Measurements from ENCODE around the gene ACY1.

The ACY1 gene

DNA sequence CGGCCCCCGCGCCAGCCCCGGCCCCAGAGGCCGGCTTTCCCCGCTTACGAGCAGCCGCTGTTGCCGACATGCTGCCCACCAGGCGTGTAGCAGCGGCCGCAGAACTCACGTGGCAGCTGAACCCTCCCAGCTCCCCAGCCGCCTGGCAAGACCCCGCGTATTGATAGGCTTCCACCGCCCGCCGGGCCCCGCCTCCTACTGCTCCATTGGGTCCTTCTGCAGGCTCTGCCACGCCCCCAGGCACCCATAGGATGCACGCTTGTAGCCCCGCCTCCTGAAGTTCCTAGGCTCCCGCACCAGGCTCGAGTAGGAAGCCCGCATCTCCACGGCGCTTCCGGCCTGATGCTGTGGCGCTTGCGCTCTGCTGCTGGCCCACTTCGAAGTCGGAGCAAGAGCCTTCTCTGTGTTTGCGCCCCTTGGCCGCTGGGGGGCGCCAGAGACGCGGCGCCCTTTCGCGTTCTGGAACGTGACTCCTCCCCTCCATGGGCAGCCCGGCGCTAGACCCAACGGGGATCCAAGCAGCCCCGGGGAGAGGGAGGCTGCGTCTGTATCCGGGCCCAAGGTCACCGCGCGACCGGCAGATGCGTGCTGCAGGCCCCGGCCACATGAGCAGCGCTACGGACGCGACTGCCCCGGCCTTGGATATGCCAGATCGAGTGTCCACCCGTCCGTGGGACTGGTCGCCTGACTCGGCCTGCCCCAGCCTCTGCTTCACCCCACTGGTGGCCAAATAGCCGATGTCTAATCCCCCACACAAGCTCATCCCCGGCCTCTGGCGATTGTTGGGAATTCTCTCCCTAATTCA, 41.3 kb upstream of the ACY1 start, which contains the start of the genes PARP3 and RRP9:
PARP3 (plus strand) TSS at position 566 of the 805 bp plus-strand sequence. CDS start 993 bp downstream, outside the sequence.
RRP9 (minus strand) TSS at position 107 of the 805 bp plus-strand sequence; CDS start at position 70, 37 bp downstream.
- Histone ChIP-seq H3K27ac (ENCODE audit: low read length) (peak within 1 kb of the TSS; percentile 93), H3K27me3 (ENCODE audit: insufficient read depth, low read length, poor library complexity) (no peaks in the 10 kb centered on the region), H3K9me3 (ENCODE audit: insufficient read depth, low read length, severe bottlenecking) (no peaks in the 10 kb centered on the region), H3K79me2 (ENCODE audit: insufficient read depth, low read length) (peaks cover 33% of the 10 kb centered on the region), H3K4me1 (ENCODE audit: insufficient read depth, low read length) (peaks cover 41% of the 10 kb centered on the region), H3K9ac (ENCODE audit: low read depth, low read length) (peak within 1 kb of the TSS; percentile 95), H3K4me2 (ENCODE audit: insufficient read depth, low read length) (peak within 1 kb of the TSS; percentile 97), H2AFZ (ENCODE audit: low read depth, low read length) (peak within 1 kb of the TSS; percentile 98), H3K36me3 (ENCODE audit: insufficient read depth, low read length) (peaks cover 25% of the 10 kb centered on the region), H4K20me1 (ENCODE audit: insufficient read depth, low read length) (peaks cover 13% of the 10 kb centered on the region), H3K4me3 (ENCODE audit: low read depth in 1 of 2, low read length in 2 of 2) (peak within 1 kb of the TSS; percentile 82 to 84)
- no peak for TF ChIP-seq EZH2 (IDR thresholded peaks at IDR 0.05; ENCODE audit: borderline replicate concordance, low read depth, low read length, severe bottlenecking)
- TF ChIP-seq, protein P1, sequence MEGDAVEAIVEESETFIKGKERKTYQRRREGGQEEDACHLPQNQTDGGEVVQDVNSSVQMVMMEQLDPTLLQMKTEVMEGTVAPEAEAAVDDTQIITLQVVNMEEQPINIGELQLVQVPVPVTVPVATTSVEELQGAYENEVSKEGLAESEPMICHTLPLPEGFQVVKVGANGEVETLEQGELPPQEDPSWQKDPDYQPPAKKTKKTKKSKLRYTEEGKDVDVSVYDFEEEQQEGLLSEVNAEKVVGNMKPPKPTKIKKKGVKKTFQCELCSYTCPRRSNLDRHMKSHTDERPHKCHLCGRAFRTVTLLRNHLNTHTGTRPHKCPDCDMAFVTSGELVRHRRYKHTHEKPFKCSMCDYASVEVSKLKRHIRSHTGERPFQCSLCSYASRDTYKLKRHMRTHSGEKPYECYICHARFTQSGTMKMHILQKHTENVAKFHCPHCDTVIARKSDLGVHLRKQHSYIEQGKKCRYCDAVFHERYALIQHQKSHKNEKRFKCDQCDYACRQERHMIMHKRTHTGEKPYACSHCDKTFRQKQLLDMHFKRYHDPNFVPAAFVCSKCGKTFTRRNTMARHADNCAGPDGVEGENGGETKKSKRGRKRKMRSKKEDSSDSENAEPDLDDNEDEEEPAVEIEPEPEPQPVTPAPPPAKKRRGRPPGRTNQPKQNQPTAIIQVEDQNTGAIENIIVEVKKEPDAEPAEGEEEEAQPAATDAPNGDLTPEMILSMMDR (IDR thresholded peaks at IDR 0.05; ENCODE audit: borderline replicate concordance, extremely low read depth, low read length, poor library complexity, severe bottlenecking): peak; percentile 99
- peak; percentile 100 for DNase-seq
- peak; percentile 92 for ATAC-seq (ENCODE audit: insufficient read depth, low read depth)

DNA sequence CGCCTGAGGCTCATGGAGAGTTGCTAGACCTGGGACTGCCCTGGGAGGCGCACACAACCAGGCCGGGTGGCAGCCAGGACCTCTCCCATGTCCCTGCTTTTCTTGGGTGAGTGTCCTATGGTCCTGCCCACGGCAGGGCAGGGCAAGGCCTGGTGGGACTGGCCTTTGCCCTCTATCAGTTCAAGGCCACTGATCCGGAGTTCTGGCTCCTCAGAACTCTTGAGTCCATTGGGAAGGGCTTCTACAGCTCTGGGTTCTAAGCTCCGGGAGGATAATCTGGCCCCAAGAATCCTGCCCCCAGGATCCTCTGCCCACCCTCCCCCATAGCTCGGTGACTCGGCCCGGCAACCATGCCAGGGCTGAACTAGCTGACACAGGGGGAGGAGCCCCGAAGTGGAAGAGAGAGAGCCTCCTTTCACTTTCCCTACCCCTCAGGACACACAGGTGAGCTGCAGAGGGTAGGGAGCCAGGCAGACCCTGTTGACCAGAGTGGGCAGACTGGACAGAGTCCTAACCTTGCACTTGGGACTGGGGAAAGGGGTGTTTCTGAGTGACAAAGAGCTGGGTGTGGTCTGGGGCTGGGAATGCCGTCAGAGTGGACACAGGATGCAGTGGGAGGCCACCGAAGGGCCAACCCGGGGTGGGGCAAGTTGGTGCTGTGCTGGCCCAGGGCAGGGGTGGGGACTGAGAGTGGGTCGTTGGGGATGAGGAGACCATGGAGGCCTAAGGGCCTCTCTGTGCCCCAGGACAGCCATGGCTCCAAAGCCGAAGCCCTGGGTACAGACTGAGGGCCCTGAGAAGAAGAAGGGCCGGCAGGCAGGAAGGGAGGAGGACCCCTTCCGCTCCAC, 40.5 kb upstream of the ACY1 start:
- peak; percentile 63 for DNase-seq
- H3K27me3 ChIP-seq (ENCODE audit: insufficient read depth, low read length, poor library complexity): no peaks in the 10 kb centered on the region
- peak overlapping the region; percentile 98 for H2AFZ ChIP-seq (ENCODE audit: low read depth, low read length)
- H3K4me2 ChIP-seq (ENCODE audit: insufficient read depth, low read length): peak overlapping the region; percentile 97
- peaks cover 33% of the 10 kb centered on the region for H3K79me2 ChIP-seq (ENCODE audit: insufficient read depth, low read length)
- H3K27ac ChIP-seq (ENCODE audit: low read length): peak overlapping the region; percentile 93
- no peak for TF ChIP-seq EZH2 (IDR thresholded peaks at IDR 0.05; ENCODE audit: borderline replicate concordance, low read depth, low read length, severe bottlenecking)
- TF ChIP-seq, protein P1 (IDR thresholded peaks at IDR 0.05; ENCODE audit: borderline replicate concordance, extremely low read depth, low read length, poor library complexity, severe bottlenecking): no peak
- H4K20me1 ChIP-seq (ENCODE audit: insufficient read depth, low read length): peaks cover 13% of the 10 kb centered on the region
- ATAC-seq (ENCODE audit: insufficient read depth, low read depth): no peak
- H3K9ac ChIP-seq (ENCODE audit: low read depth, low read length): peak overlapping the region; percentile 95
- H3K4me1 ChIP-seq (ENCODE audit: insufficient read depth, low read length): peaks cover 41% of the 10 kb centered on the region
- peak overlapping the region; percentile 48 to 79; a peak in 3 of 4 replicates for H3K4me3 ChIP-seq (ENCODE audit: low read depth in 1 of 2, low read length in 2 of 2)
- H3K36me3 ChIP-seq (ENCODE audit: insufficient read depth, low read length): peaks cover 16% of the 10 kb centered on the region
- H3K9me3 ChIP-seq (ENCODE audit: insufficient read depth, low read length, severe bottlenecking): no peaks in the 10 kb centered on the region

DNA sequence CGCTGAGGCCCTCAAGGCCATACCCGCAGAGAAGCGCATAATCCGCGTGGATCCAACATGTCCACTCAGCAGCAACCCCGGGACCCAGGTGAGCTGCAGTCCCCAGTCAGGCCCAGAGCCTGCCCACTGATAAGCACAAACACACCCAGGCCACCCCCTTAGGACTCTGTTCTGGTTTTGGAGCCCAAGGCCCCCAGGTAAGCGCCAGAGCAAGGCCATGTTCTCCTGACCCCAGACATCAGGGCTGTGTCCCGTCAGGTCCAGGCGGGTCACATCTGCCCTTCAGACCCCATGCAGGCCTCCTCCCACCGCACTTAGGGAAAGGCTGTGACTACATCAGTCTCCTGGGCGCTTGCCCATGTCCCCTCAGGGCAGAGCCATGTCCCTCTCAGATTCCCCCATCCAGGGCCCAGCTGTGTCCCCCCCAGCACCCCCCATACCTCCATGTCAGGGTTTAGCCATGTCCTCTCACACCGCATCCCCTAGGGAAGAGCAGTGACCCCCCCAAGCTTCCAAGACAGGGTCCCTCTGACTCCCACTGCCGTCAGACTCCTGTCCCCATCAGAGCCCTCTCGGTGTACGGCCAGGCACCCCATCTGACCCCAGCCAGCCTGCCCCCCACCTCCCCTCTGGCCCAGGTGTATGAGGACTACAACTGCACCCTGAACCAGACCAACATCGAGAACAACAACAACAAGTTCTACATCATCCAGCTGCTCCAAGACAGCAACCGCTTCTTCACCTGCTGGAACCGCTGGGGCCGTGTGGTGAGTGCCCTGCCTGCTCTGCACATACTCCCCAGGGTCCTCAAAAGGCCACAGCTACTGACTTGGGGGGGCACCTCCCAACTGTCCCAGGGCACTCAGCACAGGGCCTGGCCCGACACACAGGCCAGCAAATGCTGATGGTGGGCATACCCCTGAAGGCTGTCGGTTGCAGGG, 39.6 kb upstream of the ACY1 start:
- Histone ChIP-seq H3K9me3 (ENCODE audit: insufficient read depth, low read length, severe bottlenecking) (no peaks in the 10 kb centered on the region), H3K27ac (ENCODE audit: low read length) (peak overlapping the region; percentile 93; the same call in 1 of the 2 replicates), H3K4me3 (ENCODE audit: low read depth in 1 of 2, low read length in 2 of 2) (0 out of 4 replicates have a peak overlapping the region, but pooled peaks of 1 of the 2 experiments have one; percentile 79), H3K9ac (ENCODE audit: low read depth, low read length) (peak overlapping the region; percentile 95), H3K79me2 (ENCODE audit: insufficient read depth, low read length) (peaks cover 32% of the 10 kb centered on the region), H3K4me1 (ENCODE audit: insufficient read depth, low read length) (peaks cover 41% of the 10 kb centered on the region), H3K36me3 (ENCODE audit: insufficient read depth, low read length) (peaks cover 7% of the 10 kb centered on the region; the same call in 1 of the 2 replicates), H3K4me2 (ENCODE audit: insufficient read depth, low read length) (peak overlapping the region; percentile 97), H3K27me3 (ENCODE audit: insufficient read depth, low read length, poor library complexity) (no peaks in the 10 kb centered on the region), H4K20me1 (ENCODE audit: insufficient read depth, low read length) (peaks cover 9% of the 10 kb centered on the region), H2AFZ (ENCODE audit: low read depth, low read length) (peak overlapping the region; percentile 98; the same call in 1 of the 2 replicates)
- TF ChIP-seq, protein P1 (IDR thresholded peaks at IDR 0.05; ENCODE audit: borderline replicate concordance, extremely low read depth, low read length, poor library complexity, severe bottlenecking): no peak
- no peak for TF ChIP-seq EZH2 (IDR thresholded peaks at IDR 0.05; ENCODE audit: borderline replicate concordance, low read depth, low read length, severe bottlenecking)
- DNase-seq: no peak
- ATAC-seq (ENCODE audit: insufficient read depth, low read depth): no peak

Data from DND-41 (cell line).